ENCODE measurements around the gene CHMP4B. TPM values are rescaled to one million over a fixed set of nuclear protein-coding genes. Genes with fewer than 3 reads are reported as not detected.

Gene CHMP4B
- polyA plus RNA-seq, 1 experiment: 65.3 TPM

- TF ChIP-seq, protein P1, sequence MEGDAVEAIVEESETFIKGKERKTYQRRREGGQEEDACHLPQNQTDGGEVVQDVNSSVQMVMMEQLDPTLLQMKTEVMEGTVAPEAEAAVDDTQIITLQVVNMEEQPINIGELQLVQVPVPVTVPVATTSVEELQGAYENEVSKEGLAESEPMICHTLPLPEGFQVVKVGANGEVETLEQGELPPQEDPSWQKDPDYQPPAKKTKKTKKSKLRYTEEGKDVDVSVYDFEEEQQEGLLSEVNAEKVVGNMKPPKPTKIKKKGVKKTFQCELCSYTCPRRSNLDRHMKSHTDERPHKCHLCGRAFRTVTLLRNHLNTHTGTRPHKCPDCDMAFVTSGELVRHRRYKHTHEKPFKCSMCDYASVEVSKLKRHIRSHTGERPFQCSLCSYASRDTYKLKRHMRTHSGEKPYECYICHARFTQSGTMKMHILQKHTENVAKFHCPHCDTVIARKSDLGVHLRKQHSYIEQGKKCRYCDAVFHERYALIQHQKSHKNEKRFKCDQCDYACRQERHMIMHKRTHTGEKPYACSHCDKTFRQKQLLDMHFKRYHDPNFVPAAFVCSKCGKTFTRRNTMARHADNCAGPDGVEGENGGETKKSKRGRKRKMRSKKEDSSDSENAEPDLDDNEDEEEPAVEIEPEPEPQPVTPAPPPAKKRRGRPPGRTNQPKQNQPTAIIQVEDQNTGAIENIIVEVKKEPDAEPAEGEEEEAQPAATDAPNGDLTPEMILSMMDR (IDR thresholded peaks at IDR 0.05; ENCODE audit: insufficient read depth, low read depth, low read length): no peak
- POLR2A ChIA-PET: no interaction called here
- Histone ChIP-seq H3K4me3 (ENCODE audit: low read depth, low read length) (no peak overlapping the region), H3K27me3 (ENCODE audit: control insufficient read depth, insufficient read depth, low read length) (no peaks in the 10 kb centered on the region), H3K36me3 (ENCODE audit: control insufficient read depth, insufficient read depth, low read length) (no peaks in the 10 kb centered on the region)
- CTCF ChIA-PET: interaction anchor here (0.9 to 1.8 kb wide), 3 partner anchors 14 to 242 kb away, joined by 3 to 7 read pairs (median 3); partner anchors contain the start of gene CHMP4B
- no peak for DNase-seq (ENCODE audit: low read depth)
These were observed 16.6 kb downstream of the CHMP4B start for GRCh38 chr20:33827634-33828325.

GRCh38 chr20:33828326-33828844, 17.2 kb downstream of the CHMP4B start:
- Histone ChIP-seq H3K36me3 (ENCODE audit: control insufficient read depth, insufficient read depth, low read length) (peaks cover 2% of the 10 kb centered on the region; the same call in 1 of the 2 replicates), H3K27me3 (ENCODE audit: control insufficient read depth, insufficient read depth, low read length) (no peaks in the 10 kb centered on the region), H3K4me3 (ENCODE audit: low read depth, low read length) (no peak overlapping the region)
- no peak for DNase-seq (ENCODE audit: low read depth)
- CTCF ChIA-PET: no interaction called here
- TF ChIP-seq, protein P1 (IDR thresholded peaks at IDR 0.05; ENCODE audit: insufficient read depth, low read depth, low read length): no peak
- POLR2A ChIA-PET: no interaction called here

DNA sequence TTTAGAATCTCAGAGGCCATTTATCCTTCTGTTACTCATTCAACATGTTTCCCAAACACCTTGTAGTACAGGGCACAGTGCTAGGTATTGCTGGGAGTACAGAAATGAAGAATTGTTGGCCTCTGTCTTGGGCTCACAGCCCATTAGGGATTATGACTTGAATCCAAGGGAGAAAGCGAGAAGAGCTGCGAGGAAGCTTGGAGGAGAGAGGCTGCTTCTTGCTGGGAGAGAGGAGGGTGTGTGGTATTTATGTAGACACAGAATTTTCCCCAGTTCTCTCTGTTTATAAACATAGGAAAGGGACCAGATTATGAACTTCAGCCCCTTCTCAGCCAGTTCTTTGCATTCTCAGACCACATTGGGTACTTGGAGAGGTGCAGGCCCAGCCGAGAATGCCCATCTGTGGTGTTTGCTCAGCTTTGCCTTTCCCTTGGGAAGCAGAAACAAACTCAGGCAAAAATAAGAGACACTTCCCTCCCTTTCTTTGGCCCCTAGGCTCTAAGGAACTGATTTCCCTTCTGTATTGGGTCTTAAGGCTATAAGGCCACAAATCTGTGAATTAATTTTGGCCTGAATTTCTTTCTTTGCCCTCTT, 17.9 kb downstream of the CHMP4B start:
- no peak for DNase-seq (ENCODE audit: low read depth)
- ChIA-PET CTCF (interaction anchor here (0.8 kb wide), 1 partner anchor 13 kb away, joined by 3 read pairs; no protein-coding TSS in a partner anchor), POLR2A (no interaction called here)

GRCh38 chr20:33829636-33830035, 18.5 kb downstream of the CHMP4B start:
- Histone ChIP-seq H3K4me3 (ENCODE audit: low read depth, low read length) (no peak overlapping the region), H3K36me3 (ENCODE audit: control insufficient read depth, insufficient read depth, low read length) (peaks cover 2% of the 10 kb centered on the region; the same call in 1 of the 2 replicates), H3K27me3 (ENCODE audit: control insufficient read depth, insufficient read depth, low read length) (no peaks in the 10 kb centered on the region)
- DNase-seq (ENCODE audit: low read depth): no peak
- ChIA-PET POLR2A (interaction anchor here (1.0 kb wide), 1 partner anchor 12 kb away, joined by 4 read pairs; no protein-coding TSS in a partner anchor), CTCF (interaction anchor here (0.8 kb wide), 1 partner anchor 12 kb away, joined by 3 read pairs; no protein-coding TSS in a partner anchor)
- TF ChIP-seq, protein P1 (IDR thresholded peaks at IDR 0.05; ENCODE audit: insufficient read depth, low read depth, low read length): no peak

More for the DNA sequence above, 17.9 kb downstream of the CHMP4B start:
- Histone ChIP-seq H3K36me3 (ENCODE audit: control insufficient read depth, insufficient read depth, low read length) (peaks cover 2% of the 10 kb centered on the region; the same call in 1 of the 2 replicates), H3K27me3 (ENCODE audit: control insufficient read depth, insufficient read depth, low read length) (no peaks in the 10 kb centered on the region), H3K4me3 (ENCODE audit: low read depth, low read length) (no peak overlapping the region)
- TF ChIP-seq, protein P1 (IDR thresholded peaks at IDR 0.05; ENCODE audit: insufficient read depth, low read depth, low read length): no peak

GRCh38 chr20:33830371-33830770, 19.2 kb downstream of the CHMP4B start:
- H3K36me3 ChIP-seq (ENCODE audit: control insufficient read depth, insufficient read depth, low read length): peaks cover 2% of the 10 kb centered on the region; the same call in 1 of the 2 replicates
- no peak for DNase-seq (ENCODE audit: low read depth)
- no peaks in the 10 kb centered on the region for H3K27me3 ChIP-seq (ENCODE audit: control insufficient read depth, insufficient read depth, low read length)
- TF ChIP-seq, protein P1 (IDR thresholded peaks at IDR 0.05; ENCODE audit: insufficient read depth, low read depth, low read length): no peak
- POLR2A ChIA-PET: interaction anchor here (1.0 kb wide), 1 partner anchor 13 kb away, joined by 4 read pairs; no protein-coding TSS in a partner anchor
- CTCF ChIA-PET: interaction anchor here (0.8 kb wide), 1 partner anchor 162 kb away, joined by 3 read pairs; no protein-coding TSS in a partner anchor
- H3K4me3 ChIP-seq (ENCODE audit: low read depth, low read length): no peak overlapping the region

Measured in BJ (cell line).